ENCODE data around the gene KCNQ1. TPM values are rescaled to one million over a fixed set of nuclear protein-coding genes. Genes with fewer than 3 reads are reported as not detected.
A peak's percentile ranks its signal among the peaks of the same experiment; 100 is the strongest.

Gene KCNQ1
- total and polyA plus RNA-seq, 7 donors, result 0.48 to 3.1 (median 1.1) TPM

DNA sequence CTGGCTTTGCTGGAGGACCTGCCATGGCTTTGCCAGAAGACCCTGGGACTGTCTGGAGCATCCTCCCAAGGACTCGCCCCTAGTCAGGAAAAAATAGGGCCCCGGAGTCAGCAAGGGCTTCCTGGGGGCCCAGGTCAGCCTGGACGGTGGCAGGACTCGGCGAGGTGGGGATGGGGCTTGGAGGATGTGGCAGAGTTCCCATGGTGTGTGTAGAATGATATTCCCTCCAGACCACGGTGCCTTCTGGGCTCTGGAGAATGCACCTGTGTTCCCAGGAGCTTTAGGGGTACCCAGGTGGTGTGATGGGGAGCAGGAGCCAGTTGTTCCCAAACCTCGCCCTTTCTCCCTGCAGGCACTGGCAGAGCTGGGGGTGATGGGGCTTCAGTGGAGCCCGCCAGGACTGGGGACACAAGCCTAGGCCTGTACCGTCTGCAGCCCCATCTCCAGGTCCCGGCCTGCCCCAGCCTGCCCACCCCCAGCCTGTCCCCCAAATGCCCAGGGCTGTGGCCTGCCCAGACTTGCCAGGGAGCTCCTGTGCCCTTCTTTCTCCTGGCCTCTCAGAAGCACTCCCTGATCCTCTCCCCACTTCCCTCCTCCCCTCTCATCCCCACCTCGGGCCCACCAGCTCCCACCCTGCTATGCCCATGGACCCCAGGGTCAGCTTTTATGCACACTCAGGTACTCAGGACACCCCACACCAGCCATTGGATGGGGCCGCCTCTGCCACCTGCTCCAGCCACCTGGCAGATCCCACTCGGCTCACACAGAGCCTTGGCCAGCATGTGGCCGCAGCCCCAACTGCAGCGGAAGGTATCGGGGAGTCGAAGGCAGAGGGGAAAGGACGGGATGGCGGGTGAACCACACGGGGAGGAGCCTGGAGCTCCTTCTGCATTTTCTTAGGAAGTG, 358.6 kb downstream of the KCNQ1 start:
- DNase-seq, result peak; percentile 9 to 42
- H3K27ac ChIP-seq, result no peak overlapping the region
- TF ChIP-seq, protein P1, sequence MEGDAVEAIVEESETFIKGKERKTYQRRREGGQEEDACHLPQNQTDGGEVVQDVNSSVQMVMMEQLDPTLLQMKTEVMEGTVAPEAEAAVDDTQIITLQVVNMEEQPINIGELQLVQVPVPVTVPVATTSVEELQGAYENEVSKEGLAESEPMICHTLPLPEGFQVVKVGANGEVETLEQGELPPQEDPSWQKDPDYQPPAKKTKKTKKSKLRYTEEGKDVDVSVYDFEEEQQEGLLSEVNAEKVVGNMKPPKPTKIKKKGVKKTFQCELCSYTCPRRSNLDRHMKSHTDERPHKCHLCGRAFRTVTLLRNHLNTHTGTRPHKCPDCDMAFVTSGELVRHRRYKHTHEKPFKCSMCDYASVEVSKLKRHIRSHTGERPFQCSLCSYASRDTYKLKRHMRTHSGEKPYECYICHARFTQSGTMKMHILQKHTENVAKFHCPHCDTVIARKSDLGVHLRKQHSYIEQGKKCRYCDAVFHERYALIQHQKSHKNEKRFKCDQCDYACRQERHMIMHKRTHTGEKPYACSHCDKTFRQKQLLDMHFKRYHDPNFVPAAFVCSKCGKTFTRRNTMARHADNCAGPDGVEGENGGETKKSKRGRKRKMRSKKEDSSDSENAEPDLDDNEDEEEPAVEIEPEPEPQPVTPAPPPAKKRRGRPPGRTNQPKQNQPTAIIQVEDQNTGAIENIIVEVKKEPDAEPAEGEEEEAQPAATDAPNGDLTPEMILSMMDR (IDR thresholded peaks at IDR 0.05), result no peak
- H3K9me3 ChIP-seq, result no peaks in the 10 kb centered on the region
- H3K4me3 ChIP-seq, result no peak overlapping the region
- peaks cover 8% of the 10 kb centered on the region for H3K4me1 ChIP-seq
- H3K36me3 ChIP-seq (ENCODE audit: insufficient read depth in 1 of 2, low read depth in 1 of 2), result no peaks in the 10 kb centered on the region
- peaks cover 0 to 17% (median 9%) of the 10 kb centered on the region in 3 donors for H3K27me3 ChIP-seq (ENCODE audit: insufficient read depth in 3 of 3, low read length in 2 of 3)
- intact Hi-C loops (cut with DNase I), result no loop called here
- ATAC-seq, result no peak
- 91 to 93% (median 92%) methylated on average over 18 to 20 of the region's 20 CpGs for WGBS, 3 donors

DNA sequence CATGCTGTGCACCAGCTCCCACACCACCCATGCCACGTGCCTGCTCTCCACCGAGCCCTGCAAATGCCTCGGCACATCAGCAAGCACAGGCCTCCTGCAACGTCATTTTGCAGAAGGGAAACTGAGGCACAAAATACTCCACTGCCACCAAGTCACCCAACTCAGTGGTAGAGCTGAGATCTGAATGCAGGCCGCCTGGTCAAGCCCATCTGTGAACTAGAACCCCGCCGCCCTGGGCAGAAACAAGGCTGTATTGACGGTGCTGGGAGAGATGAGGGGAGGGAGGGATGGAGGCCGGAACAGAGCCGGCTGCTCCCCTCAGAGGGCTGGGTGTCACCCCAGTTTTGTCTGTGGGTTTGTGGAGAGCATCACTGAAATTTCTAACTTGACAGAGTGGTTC, 359.4 kb downstream of the KCNQ1 start:
- Histone ChIP-seq H3K36me3 (ENCODE audit: insufficient read depth in 1 of 2, low read depth in 1 of 2) (no peaks in the 10 kb centered on the region), H3K27ac (no peak overlapping the region), H3K27me3 (ENCODE audit: insufficient read depth in 3 of 3, low read length in 2 of 3) (peaks cover 0 to 20% (median 9%) of the 10 kb centered on the region in 3 donors), H3K4me3 (no peak overlapping the region), H3K9me3 (no peaks in the 10 kb centered on the region), H3K4me1 (peaks cover 8% of the 10 kb centered on the region)
- WGBS, 3 donors, result 84 to 92% (median 84%) methylated on average over 10 of the region's 10 CpGs
- intact Hi-C loops (cut with DNase I), result no loop called here
- no peak for ATAC-seq
- peak; percentile 10 to 35 for DNase-seq
- TF ChIP-seq, protein P1 (IDR thresholded peaks at IDR 0.05), result no peak

DNA sequence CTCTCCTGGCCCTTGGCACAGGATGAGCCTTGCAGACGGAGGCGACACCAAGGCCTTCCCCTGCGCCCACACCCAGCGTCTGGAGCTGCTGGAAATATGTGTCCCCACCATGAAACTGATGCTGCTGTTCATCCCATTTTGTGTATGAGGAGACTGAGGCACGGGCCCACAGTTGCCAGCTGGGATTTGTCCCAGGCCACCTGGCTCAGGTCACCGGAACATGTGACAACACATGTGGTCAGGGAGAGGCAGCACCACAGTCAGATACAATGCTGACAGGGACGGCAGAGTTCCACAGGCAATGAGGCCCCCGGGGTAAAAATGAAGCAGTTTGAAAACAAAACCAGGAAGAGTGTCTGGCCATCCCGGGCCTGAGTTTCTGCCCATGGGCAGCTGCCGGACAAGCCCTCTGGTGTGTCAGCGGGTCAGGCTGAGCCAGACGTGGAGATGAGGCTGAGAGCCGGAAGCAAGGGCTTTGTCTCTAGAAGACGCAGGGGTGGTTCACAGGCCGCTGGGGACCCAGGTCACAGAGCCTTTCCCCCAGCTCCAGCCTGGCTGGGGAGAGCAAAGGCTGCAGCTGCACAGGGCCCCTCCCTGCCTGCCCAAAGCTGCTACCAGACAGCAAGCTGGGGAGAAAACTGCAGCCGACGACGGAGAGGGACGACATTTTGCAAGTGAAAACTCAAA, 360.0 kb downstream of the KCNQ1 start:
- TF ChIP-seq, protein P1 (IDR thresholded peaks at IDR 0.05), result no peak
- Histone ChIP-seq H3K27me3 (ENCODE audit: insufficient read depth in 3 of 3, low read length in 2 of 3) (peaks cover 0 to 20% (median 11%) of the 10 kb centered on the region in 3 donors), H3K4me3 (no peak overlapping the region), H3K27ac (peak overlapping the region; percentile 50), H3K36me3 (ENCODE audit: insufficient read depth in 1 of 2, low read depth in 1 of 2) (no peaks in the 10 kb centered on the region), H3K9me3 (no peaks in the 10 kb centered on the region), H3K4me1 (peaks cover 8% of the 10 kb centered on the region)
- 47 to 53% (median 48%) methylated on average over 19 of the region's 19 CpGs for WGBS, 3 donors
- DNase-seq, result peak; percentile 38 to 75
- peak in 3 of 4 donors; percentile 23 to 54 (median 42) for ATAC-seq
- intact Hi-C loops (cut with DNase I), result no loop called here

DNA sequence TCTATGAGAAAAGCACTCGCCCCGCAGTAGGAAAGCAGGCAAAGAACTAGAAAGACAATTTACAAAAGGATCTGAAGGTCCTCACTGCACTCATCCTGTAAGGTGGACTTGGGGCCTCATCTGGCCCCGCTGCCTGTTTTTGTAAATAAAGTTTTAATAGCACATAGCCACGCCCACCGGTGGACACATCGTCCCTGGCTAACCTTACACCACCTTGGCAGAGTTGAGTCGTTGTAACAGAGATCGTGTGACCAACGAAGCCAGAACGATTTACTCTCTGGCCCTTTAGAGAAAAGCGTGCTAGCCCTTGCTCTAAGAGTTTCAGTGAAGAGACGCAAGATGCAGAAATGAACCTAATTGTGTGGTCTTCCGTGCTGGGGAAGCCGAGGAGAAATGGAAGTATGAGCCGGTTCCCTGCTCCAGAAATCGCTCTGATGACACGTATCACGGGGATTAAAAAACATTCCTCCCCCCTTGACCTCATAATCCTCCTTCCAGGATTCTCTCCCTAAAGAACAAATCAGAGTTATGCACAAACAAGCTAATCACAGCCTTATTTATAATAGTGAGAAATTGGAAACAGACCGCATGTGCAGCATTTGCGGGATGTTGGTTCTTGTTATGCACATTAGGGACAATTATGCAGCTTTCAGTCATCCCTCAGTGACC, 360.7 kb downstream of the KCNQ1 start:
- ATAC-seq, result no peak
- Histone ChIP-seq H3K4me1 (peaks cover 8% of the 10 kb centered on the region), H3K9me3 (no peaks in the 10 kb centered on the region), H3K36me3 (ENCODE audit: insufficient read depth in 1 of 2, low read depth in 1 of 2) (no peaks in the 10 kb centered on the region), H3K4me3 (no peak overlapping the region), H3K27me3 (ENCODE audit: insufficient read depth in 3 of 3, low read length in 2 of 3) (peaks cover 0 to 20% (median 11%) of the 10 kb centered on the region in 3 donors), H3K27ac (peak overlapping the region; percentile 50)
- peak in 1 of 2 donors; percentile 15 for DNase-seq
- TF ChIP-seq, protein P1 (IDR thresholded peaks at IDR 0.05), result no peak
- WGBS, 3 donors, result 47 to 55% (median 47%) methylated on average over 20 of the region's 20 CpGs
- intact Hi-C loops (cut with DNase I), result no loop called here

Data from psoas muscle (tissue), 8 donors.